GM12878 (cell line): Measurements from ENCODE around the gene SLMAP. TPM values are rescaled to one million over a fixed set of nuclear protein-coding genes. Genes with fewer than 3 reads are reported as not detected.

Experiments used
- ATAC-seq: fragments of 200-7000 bp; cut with Tn5 transposase; 3 replicates; pipeline ENCODE4 v1.9.1; 2020; ENCODE audit warnings: mild to moderate bottlenecking, moderate library complexity
- BruUV-seq: library from RNA; stranded (reverse); fragments of 400-500 nt; replicated peaks from 2 replicates; lab custom pipeline; 2021; lab: Mats Ljungman, UMichigan
- CTCF ChIA-PET: fragments of 300-600 bp; sonication (Branson Sonifier 250); formaldehyde crosslinking; extraction: SDS; loops from one replicate; lab custom pipeline; 2021; ENCODE audit warnings: inconsistent platforms; lab: Yijun Ruan, JAX
- POLR2A ChIA-PET: fragments of 350-600 bp; formaldehyde crosslinking; extraction: SDS; loops from one replicate; lab custom pipeline; 2021; ENCODE audit warnings: inconsistent platforms; lab: Charles Lee
- RAD21 ChIA-PET: fragments of 300-600 bp; sonication (Branson Sonifier 250); formaldehyde crosslinking; loops from one replicate; lab custom pipeline; 2023; ENCODE audit warnings: antibody characterized with exemption; ENCODE audit not compliant: unreplicated experiment; lab: Charles Lee
- SMC1A ChIA-PET: fragments of 300-600 bp; sonication (Branson Sonifier 250); formaldehyde crosslinking; loops from one replicate; lab custom pipeline; 2023; ENCODE audit not compliant: unreplicated experiment, uncharacterized antibody; lab: Charles Lee
- DNase-seq: peaks from one replicate; pipeline ENCODE4 v3.0.0-alpha.2; 2011; ENCODE audit warnings: low read depth, low spot score
- FAIRE-seq: peaks from 3 replicates; lab custom pipeline; 2011; peaks lifted over from hg19 to GRCh38; lab: Jason Lieb, UNC
- H2AFZ ChIP-seq: 2 replicates; pipeline ENCODE4 v1.6.0; 2011; ENCODE audit warnings: low read depth, low read length, control low read depth; ENCODE audit not compliant: control insufficient read depth
- H3K27ac ChIP-seq: 2 replicates; pipeline ENCODE4 v1.5.1; 2011; ENCODE audit warnings: control low read depth; ENCODE audit not compliant: control insufficient read depth, insufficient read depth
- H3K27me3 ChIP-seq, 2 experiments: replicated peaks in 1 of 2; 2 replicates each; pipeline versions ENCODE4 v1.6.0 to v1.6.1; 2011; ENCODE audit warnings: low read length in 1 of 2; ENCODE audit not compliant: control insufficient read depth in 2 of 2, insufficient read depth in 2 of 2
- H3K36me3 ChIP-seq, 2 experiments: 2 replicates each; pipeline ENCODE4 v1.5.1; 2011; ENCODE audit warnings: low read length in 1 of 2; ENCODE audit not compliant: control insufficient read depth in 2 of 2, insufficient read depth in 2 of 2
- H3K4me1 ChIP-seq: 2 replicates; pipeline ENCODE4 v1.6.1; 2011; ENCODE audit warnings: mild to moderate bottlenecking, low read length, moderate library complexity, mixed read lengths; ENCODE audit not compliant: control insufficient read depth, insufficient read depth
- H3K4me2 ChIP-seq: 2 replicates; pipeline ENCODE4 v1.6.0; 2011; ENCODE audit warnings: control low read depth; ENCODE audit not compliant: control insufficient read depth, insufficient read depth
- H3K4me3 ChIP-seq: fragments of 200-600 bp; sonication (generic); 2 replicates; pipeline ENCODE4 v1.5.1; 2016
- H3K79me2 ChIP-seq: 2 replicates; pipeline ENCODE4 v1.6.0; 2011; ENCODE audit warnings: low read length; ENCODE audit not compliant: control insufficient read depth, insufficient read depth
- H3K9ac ChIP-seq: 2 replicates; pipeline ENCODE4 v1.8.0; 2011; ENCODE audit warnings: low read length, control low read depth, mixed read lengths; ENCODE audit not compliant: control insufficient read depth, insufficient read depth
- H3K9me3 ChIP-seq: replicated peaks from 3 replicates; pipeline ENCODE4 v1.5.1; 2011; ENCODE audit warnings: mild to moderate bottlenecking, low read length; ENCODE audit not compliant: control insufficient read depth, insufficient read depth
- H4K20me1 ChIP-seq: 2 replicates; pipeline ENCODE4 v1.6.0; 2011; ENCODE audit not compliant: control insufficient read depth, insufficient read depth
- CHD4 ChIP-seq: fragments of 200-600 bp; sonication (generic); IDR thresholded peaks from 2 replicates; pipeline ENCODE4 v1.6.1; 2016; ENCODE audit warnings: mild to moderate bottlenecking
- ETV6 ChIP-seq, 2 experiments: fragments of 450-650 bp in 1 of 2; IDR thresholded peaks in 1 of 2; conservative IDR thresholded peaks in 1 of 2; 2 replicates each; pipeline ENCODE4 v1.6.1; 2014; ENCODE audit warnings: antibody characterized with exemption in 1 of 2, borderline replicate concordance in 1 of 2, low read depth in 1 of 2, mild to moderate bottlenecking in 1 of 2, moderate library complexity in 1 of 2
- HDGF ChIP-seq: fragments of 450-650 bp; IDR thresholded peaks from 2 replicates; pipeline ENCODE4 v1.6.1; 2016; ENCODE audit warnings: antibody characterized with exemption
- JUND ChIP-seq: IDR thresholded peaks from 2 replicates; pipeline ENCODE4 v1.6.1; 2012; ENCODE audit warnings: low read depth, mild to moderate bottlenecking, low read length, improper control_type of control experiment, moderate library complexity
- NBN ChIP-seq: fragments of 450-650 bp; IDR thresholded peaks from 2 replicates; pipeline ENCODE4 v1.6.1; 2016
- NR2F1 ChIP-seq: fragments of 450-650 bp; conservative IDR thresholded peaks from 2 replicates; pipeline ENCODE4 v1.6.1; 2017; ENCODE audit warnings: mild to moderate bottlenecking
- PAX5 ChIP-seq: IDR thresholded peaks from 2 replicates; pipeline ENCODE4 v1.6.1; 2011; ENCODE audit warnings: low read depth, low read length, borderline replicate concordance
- TCF12 ChIP-seq: IDR thresholded peaks from 2 replicates; pipeline ENCODE4 v1.6.1; 2011; ENCODE audit warnings: low read depth, mild to moderate bottlenecking, low read length
- YBX1 ChIP-seq: fragments of 450-650 bp; IDR thresholded peaks from 2 replicates; pipeline ENCODE4 v1.6.1; 2016; ENCODE audit warnings: antibody characterized with exemption
- ZBTB40 ChIP-seq: fragments of 450-650 bp; IDR thresholded peaks from 2 replicates; pipeline ENCODE4 v1.6.1; 2016; ENCODE audit warnings: mild to moderate bottlenecking, moderate library complexity, borderline replicate concordance
- WGBS: methylation state at CpG from one replicate; pipeline ENCODE4 v1.1.6; 2016; ENCODE audit warnings: low lambda C conversion rate; ENCODE audit not compliant: insufficient replicate concordance, insufficient coverage; ENCODE audit errors: missing lambda C conversion rate; 5-methylcytosine and 5-hydroxymethylcytosine counted together
- in situ Hi-C: fragments of 300-500 bp; cut with MboI; formaldehyde crosslinking; loops from 9 replicates; pipeline ENCODE4 v1.14.3; 2018; ENCODE audit warnings: mixed read lengths
- intact Hi-C: fragments of 100-400 bp; cut with micrococcal nuclease; formaldehyde crosslinking; loops from one replicate; pipeline ENCODE4 v1.14.2; 2022; ENCODE audit not compliant: unreplicated experiment
- polyA plus RNA-seq, 11 experiments: library from polyadenylated mRNA; depleted of rRNA in 4 of 11; unstranded in 6 of 11; stranded (reverse) in 5 of 11; fragments of >200 nt; fragmentation: Nextera tagmentation in 4 of 11; fragmentation: Illumina TruSeq in 1 of 11; extraction: Ambion mirVana in 4 of 11; extraction: Trizol in 1 of 11; gene quantifications; 1 replicate in 1 of 11; 2 replicates in 10 of 11; pipeline versions ENCODE4 v1.2.1 to v1.2.3, GENCODE V29; 2011 to 2016; ENCODE audit warnings: inconsistent platforms in 2 of 11, missing spikeins in 2 of 11, low read depth in 1 of 11
- total RNA-seq, 4 experiments: library from RNA; depleted of rRNA in 3 of 4; stranded (reverse); fragments of >200 nt in 3 of 4; fragmentation: Illumina TruSeq in 1 of 4; extraction: Trizol in 1 of 4; gene quantifications; 2 replicates each; pipeline versions ENCODE4 v1.2.1 to v1.2.3, GENCODE V29; 2013 to 2021

The SLMAP gene
- total and polyA plus RNA-seq, 10 of the 15 experiments (the other 5 are each of a cell fraction or from before 2014, with no cell fraction given): 8.3 to 43.8 (median 26.4) TPM

- TF ChIP-seq ZBTB40 (no peak), TCF12 (no peak)
- TF ChIP-seq, all 136 proteins: peak for 0
Measured at GRCh38 chr3:57841818-57842217, 85.7 kb downstream of the SLMAP start (continued).

GRCh38 chr3:57848177-57848738, 92.1 kb downstream of the SLMAP start:
- 46% methylated on average over 3 of the region's 3 CpGs for WGBS
- no peaks in the 10 kb centered on the region for H4K20me1 ChIP-seq
- no peak for FAIRE-seq
- no peak overlapping the region for H3K4me3 ChIP-seq
- H3K27me3 ChIP-seq: no peaks in the 10 kb centered on the region
- intact Hi-C loops: no loop called here
- no peak for DNase-seq
- no peaks in the 10 kb centered on the region for H3K4me1 ChIP-seq
- ChIA-PET RAD21 (no interaction called here), SMC1A (no interaction called here), POLR2A (no interaction called here), CTCF (no interaction called here)
- no peak for TF ChIP-seq YBX1
- TF ChIP-seq NBN: no peak
- no peak for TF ChIP-seq PAX5
- TF ChIP-seq CHD4: no peak
- no peak for TF ChIP-seq JUND
- no peak for TF ChIP-seq NR2F1
- TF ChIP-seq ETV6 (conservative IDR thresholded peaks at IDR 0.05 in 1 of 2, IDR thresholded peaks at IDR 0.05 in 1 of 2; ENCODE audit: borderline replicate concordance in 1 of 2, low read depth in 1 of 2): no peak
- no peak for TF ChIP-seq HDGF
- H3K27ac ChIP-seq: no peak overlapping the region
- H3K9me3 ChIP-seq: no peaks in the 10 kb centered on the region
- H3K9ac ChIP-seq: no peak overlapping the region
- peaks cover 0 to under 1% of the 10 kb centered on the region in 2 experiments; a peak in 2 of 4 replicates for H3K36me3 ChIP-seq
- ATAC-seq: no peak
- no peak overlapping the region for H2AFZ ChIP-seq
- BruUV-seq: no TSS peak
- H3K79me2 ChIP-seq: no peaks in the 10 kb centered on the region
- in situ Hi-C loops: no loop called here
- no peak overlapping the region for H3K4me2 ChIP-seq
